ENCODE measurements around the gene AMOTL1.

AMOTL1 gene

GRCh38 chr11:94861306-94861845, 93.2 kb downstream of the AMOTL1 start:
- DNase-seq: peak; percentile 30

GRCh38 chr11:94862926-94863880, 95.0 kb downstream of the AMOTL1 start:
- DNase-seq: no peak

GRCh38 chr11:94864506-94865045, 96.4 kb downstream of the AMOTL1 start:
- DNase-seq: no peak

- no peak for DNase-seq
Measured at GRCh38 chr11:94866231-94866822, 98.2 kb downstream of the AMOTL1 start.

GRCh38 chr11:94866936-94867795, 99.0 kb downstream of the AMOTL1 start:
- no peak for DNase-seq

GRCh38 chr11:94868468-94868867, 100.3 kb downstream of the AMOTL1 start:
- no peak for DNase-seq

GRCh38 chr11:94869186-94869585, 101.0 kb downstream of the AMOTL1 start:
- DNase-seq: no peak

GRCh38 chr11:94870422-94870821, 102.3 kb downstream of the AMOTL1 start:
- no peak for DNase-seq

- DNase-seq: no peak
Measured at GRCh38 chr11:94871491-94872185, 103.5 kb downstream of the AMOTL1 start.

GRCh38 chr11:94873916-94874540, 105.9 kb downstream of the AMOTL1 start:
- no peak for DNase-seq

- no peak for DNase-seq
Measured at GRCh38 chr11:94876222-94876621, 108.1 kb downstream of the AMOTL1 start.

- no peak for DNase-seq
Measured at GRCh38 chr11:94876645-94877442, 108.7 kb downstream of the AMOTL1 start.

GRCh38 chr11:94877443-94878200, 109.5 kb downstream of the AMOTL1 start:
- no peak for DNase-seq

- no peak for DNase-seq
Measured at GRCh38 chr11:94879006-94879405, 110.8 kb downstream of the AMOTL1 start.

GRCh38 chr11:94880216-94880615, 112.1 kb downstream of the AMOTL1 start:
- no peak for DNase-seq

GRCh38 chr11:94882931-94883330, 114.8 kb downstream of the AMOTL1 start:
- DNase-seq: no peak

GRCh38 chr11:94883878-94884277, 115.7 kb downstream of the AMOTL1 start:
- peak; percentile 10 for DNase-seq

- peak; percentile 18 for DNase-seq
Measured at GRCh38 chr11:94884376-94884775, 116.2 kb downstream of the AMOTL1 start.

GRCh38 chr11:94885133-94885532, 117.0 kb downstream of the AMOTL1 start:
- no peak for DNase-seq

- no peak for DNase-seq
Measured at GRCh38 chr11:94885581-94885980, 117.4 kb downstream of the AMOTL1 start.
